H1 (cell line): ENCODE measurements around the gene RIN3. TPM values are rescaled to one million over a fixed set of nuclear protein-coding genes. Genes with fewer than 3 reads are reported as not detected.

ENCODE experiments used
- CTCF ChIA-PET: fragments of 300-600 bp; sonication (Branson Sonifier 250); formaldehyde crosslinking; loops from one replicate; lab custom pipeline; 2021; ENCODE audit not compliant: partially characterized antibody; lab: Charles Lee
- POLR2A ChIA-PET: fragments of 300-600 bp; sonication (Branson Sonifier 250); formaldehyde crosslinking; loops from one replicate; lab custom pipeline; 2021; ENCODE audit warnings: inconsistent platforms; ENCODE audit not compliant: partially characterized antibody; lab: Charles Lee
- DNase-seq, 2 experiments: peaks; one replicate each; pipeline versions ENCODE4 v3.0.0 to v3.0.0-alpha.2; 2010 to 2022; ENCODE audit warnings: low spot score in 2 of 2, low read depth in 1 of 2, mixed read lengths in 1 of 2
- FAIRE-seq: peaks from 2 replicates; lab custom pipeline; 2011; peaks lifted over from hg19 to GRCh38; lab: Jason Lieb, UNC
- H2AFZ ChIP-seq: 2 replicates; pipeline ENCODE4 v1.8.1; 2012; ENCODE audit warnings: low read length, inconsistent platforms
- H2AK5ac ChIP-seq: 2 replicates; pipeline ENCODE4 v1.6.1; 2013; ENCODE audit warnings: low read depth, low read length
- H2BK120ac ChIP-seq: replicated peaks from 2 replicates; pipeline ENCODE3; 2013; ENCODE audit warnings: low read depth, low read length, inconsistent platforms
- H2BK12ac ChIP-seq: 2 replicates; pipeline ENCODE4 v1.6.1; 2013; ENCODE audit warnings: low read depth, low read length
- H2BK15ac ChIP-seq: 2 replicates; pipeline ENCODE4 v1.6.1; 2013; ENCODE audit warnings: low read length
- H2BK20ac ChIP-seq: 2 replicates; pipeline ENCODE4 v1.6.1; 2013; ENCODE audit warnings: low read length
- H2BK5ac ChIP-seq: 2 replicates; pipeline ENCODE4 v1.6.1; 2013; ENCODE audit warnings: low read depth, low read length
- H3K14ac ChIP-seq: 2 replicates; pipeline ENCODE4 v1.6.1; 2013; ENCODE audit warnings: inconsistent platforms; ENCODE audit not compliant: insufficient read length
- H3K18ac ChIP-seq: 2 replicates; pipeline ENCODE4 v1.6.1; 2013; ENCODE audit warnings: low read length; ENCODE audit errors: extremely low read depth
- H3K23ac ChIP-seq: 2 replicates; pipeline ENCODE4 v1.6.1; 2013; ENCODE audit warnings: inconsistent platforms; ENCODE audit not compliant: insufficient read length
- H3K23me2 ChIP-seq: 2 replicates; pipeline ENCODE4 v1.6.1; 2013; ENCODE audit warnings: low read depth, low read length
- H3K27ac ChIP-seq: 2 replicates; pipeline ENCODE4 v1.6.1; 2011; ENCODE audit warnings: low read depth, low read length, inconsistent platforms
- H3K27me3 ChIP-seq, 4 experiments: replicated peaks in 1 of 4; 1 replicate in 1 of 4; 2 replicates in 3 of 4; pipeline versions ENCODE4 v1.6.1 to v1.8.1; 2011 to 2013; ENCODE audit warnings: low read length in 3 of 4, mild to moderate bottlenecking in 3 of 4, inconsistent platforms in 2 of 4, mixed read lengths in 2 of 4, moderate library complexity in 1 of 4; ENCODE audit not compliant: control insufficient read depth in 3 of 4, insufficient read depth in 3 of 4; ENCODE audit errors: extremely low read depth in 1 of 4
- H3K36me3 ChIP-seq, 4 experiments: 2 replicates each; pipeline versions ENCODE4 v1.6.1 to v1.8.1; 2011 to 2013; ENCODE audit warnings: mild to moderate bottlenecking in 4 of 4, low read length in 3 of 4, moderate library complexity in 2 of 4, control low read depth in 1 of 4, inconsistent platforms in 1 of 4; ENCODE audit not compliant: insufficient read depth in 4 of 4, control insufficient read depth in 2 of 4
- H3K4ac ChIP-seq: replicated peaks from 2 replicates; pipeline ENCODE3; 2013; ENCODE audit warnings: low read length, low read depth, mixed read lengths, inconsistent platforms; ENCODE audit not compliant: insufficient read length
- H3K4me1 ChIP-seq, 4 experiments: replicated peaks in 1 of 4; 1 replicate in 1 of 4; 2 replicates in 3 of 4; pipeline versions ENCODE4 v1.6.1 to v1.8.1; 2011 to 2013; ENCODE audit warnings: low read length in 3 of 4, inconsistent platforms in 2 of 4, mixed read lengths in 1 of 4; ENCODE audit not compliant: insufficient read depth in 4 of 4, control insufficient read depth in 3 of 4
- H3K4me2 ChIP-seq, 2 experiments: 2 replicates each; pipeline versions ENCODE4 v1.6.1 to v1.8.1; 2011 to 2013; ENCODE audit warnings: low read depth in 2 of 2, low read length in 2 of 2, control low read depth in 1 of 2, inconsistent platforms in 1 of 2, mild to moderate bottlenecking in 1 of 2; ENCODE audit not compliant: insufficient read depth in 1 of 2
- H3K4me3 ChIP-seq, 4 experiments: fragments of 200-600, 300-600 bp in 1 of 4; sonication (generic), shearing (Covaris generic), sonication (Bioruptor Twin) in 1 of 4; 2 replicates each; pipeline versions ENCODE4 v1.5.1 to v1.8.1; 2011 to 2016; ENCODE audit warnings: low read length in 4 of 4, low read depth in 3 of 4, control low read depth in 2 of 4, inconsistent platforms in 2 of 4, mild to moderate bottlenecking in 2 of 4, mixed read lengths in 1 of 4, moderate library complexity in 1 of 4; ENCODE audit not compliant: insufficient read depth in 2 of 4; ENCODE audit errors: extremely low read depth in 1 of 4
- H3K56ac ChIP-seq: replicated peaks from 2 replicates; pipeline ENCODE3; 2013; ENCODE audit warnings: low read depth, mild to moderate bottlenecking, mixed read lengths, low read length, inconsistent platforms; ENCODE audit not compliant: insufficient read length
- H3K79me1 ChIP-seq: 2 replicates; pipeline ENCODE4 v1.6.1; 2013; ENCODE audit warnings: low read depth, low read length, control low read depth
- H3K79me2 ChIP-seq, 2 experiments: 2 replicates each; pipeline versions ENCODE4 v1.6.1 to v1.8.1; 2012 to 2013; ENCODE audit warnings: low read length in 2 of 2, mild to moderate bottlenecking in 2 of 2, inconsistent platforms in 1 of 2; ENCODE audit not compliant: insufficient read depth in 2 of 2, control insufficient read depth in 1 of 2
- H3K9ac ChIP-seq, 4 experiments: replicated peaks in 1 of 4; 1 replicate in 1 of 4; 2 replicates in 3 of 4; pipeline versions ENCODE4 v1.6.1 to v1.8.1; 2011 to 2013; ENCODE audit warnings: low read depth in 3 of 4, low read length in 3 of 4, control low read depth in 2 of 4, mild to moderate bottlenecking in 2 of 4, moderate library complexity in 2 of 4, inconsistent platforms in 1 of 4; ENCODE audit errors: extremely low read depth in 1 of 4
- H3K9me3 ChIP-seq, 2 experiments: 2 replicates each; pipeline versions ENCODE4 v1.6.1 to v1.8.1; 2012 to 2013; ENCODE audit warnings: mild to moderate bottlenecking in 2 of 2, moderate library complexity in 2 of 2, control low read depth in 1 of 2, inconsistent platforms in 1 of 2, low read depth in 1 of 2, low read length in 1 of 2, mixed read lengths in 1 of 2; ENCODE audit not compliant: insufficient read depth in 2 of 2
- H4K20me1 ChIP-seq, 2 experiments: replicated peaks in 1 of 2; 2 replicates each; pipeline versions ENCODE3 to v1.8.1; 2011 to 2013; ENCODE audit warnings: inconsistent platforms in 2 of 2, low read length in 2 of 2, mild to moderate bottlenecking in 1 of 2; ENCODE audit not compliant: insufficient read depth in 2 of 2, control insufficient read depth in 1 of 2
- H4K5ac ChIP-seq: 2 replicates; pipeline ENCODE4 v1.6.1; 2013; ENCODE audit warnings: low read length, low read depth, mixed read lengths, inconsistent platforms; ENCODE audit not compliant: insufficient read length
- H4K8ac ChIP-seq: 2 replicates; pipeline ENCODE4 v1.8.0; 2013; ENCODE audit warnings: mild to moderate bottlenecking, moderate library complexity, low read length, inconsistent platforms; ENCODE audit not compliant: insufficient read depth; ENCODE audit errors: extremely low read depth
- H4K91ac ChIP-seq: replicated peaks from 2 replicates; pipeline ENCODE3; 2013; ENCODE audit warnings: low read length, mixed read lengths, inconsistent platforms; ENCODE audit not compliant: insufficient read length
- CTCF ChIP-seq, 3 experiments: IDR thresholded peaks; 1 replicate in 2 of 3; 2 replicates in 1 of 3; pipeline versions ENCODE4 v1.5.1 to v1.6.1; 2011; ENCODE audit warnings: low read length in 3 of 3, mild to moderate bottlenecking in 3 of 3, inconsistent platforms in 2 of 3, low read depth in 1 of 3, moderate library complexity in 1 of 3; ENCODE audit not compliant: insufficient read depth in 1 of 3; ENCODE audit errors: control extremely low read depth in 1 of 3
- POU5F1 ChIP-seq: IDR thresholded peaks from 2 replicates; pipeline ENCODE4 v1.6.1; 2011; ENCODE audit warnings: low read depth, mild to moderate bottlenecking, low read length, moderate library complexity
- RAD21 ChIP-seq, 2 experiments: IDR thresholded peaks in 1 of 2; conservative IDR thresholded peaks in 1 of 2; 2 replicates each; pipeline ENCODE4 v1.6.1; 2011; ENCODE audit warnings: low read depth in 2 of 2, low read length in 2 of 2, improper control_type of control experiment in 1 of 2, inconsistent platforms in 1 of 2, mild to moderate bottlenecking in 1 of 2, moderate library complexity in 1 of 2
- WGBS, 2 experiments: shearing (Covaris generic) in 1 of 2; methylation state at CpG; one replicate each; pipeline versions ENCODE4 v1.1.6 to v1.1.7; 2013 to 2015; ENCODE audit warnings: low lambda C conversion rate in 2 of 2, mixed read lengths in 2 of 2, inconsistent platforms in 1 of 2, low coverage in 1 of 2, missing lambda C conversion rate in 1 of 2; ENCODE audit not compliant: insufficient replicate concordance in 2 of 2, insufficient coverage in 1 of 2, insufficient read length in 1 of 2; ENCODE audit errors: extremely low coverage in 1 of 2, missing lambda C conversion rate in 1 of 2; 5-methylcytosine and 5-hydroxymethylcytosine counted together
- polyA plus RNA-seq, 7 experiments: library from polyadenylated mRNA; depleted of rRNA in 3 of 7; stranded (reverse) in 5 of 7; unstranded in 2 of 7; fragments of >200 nt in 5 of 7; fragments of 200-250 nt in 2 of 7; gene quantifications; 1 replicate in 5 of 7; 2 replicates in 1 of 7; 4 replicates in 1 of 7; pipeline versions ENCODE4 v1.2.1 to v1.2.3, GENCODE V29; 2011 to 2013; ENCODE audit warnings: missing spikeins in 2 of 7, mixed read lengths in 2 of 7
- total RNA-seq: library from RNA; stranded (reverse); fragmentation: NEBNext Ultra II Directional; extraction: Animal tissue kit (Norgen Biotek cat#: 25700); gene quantifications from 2 replicates; pipeline ENCODE4 v1.2.1, GENCODE V29; 2021

The RIN3 gene
- total and polyA plus RNA-seq, 2 of the 8 experiments (the other 6 are each of a cell fraction or from before 2014, with no cell fraction given): 0.59 to 1.5 TPM

GRCh38 chr14:92553438-92553837, 39.9 kb downstream of the RIN3 start:
- Histone ChIP-seq H3K4ac (no peak overlapping the region), H4K8ac (no peak overlapping the region), H4K91ac (no peak overlapping the region), H3K56ac (no peak overlapping the region), H3K4me3 (no peak overlapping the region), H3K9me3 (no peaks in the 10 kb centered on the region), H2BK12ac (no peak overlapping the region), H2BK15ac (no peak overlapping the region), H2AK5ac (no peak overlapping the region), H3K23ac (no peak overlapping the region), H3K79me1 (no peaks in the 10 kb centered on the region), H2AFZ (no peak overlapping the region), H4K5ac (no peak overlapping the region), H2BK5ac (no peak overlapping the region), H3K27me3 (no peaks in the 10 kb centered on the region), H3K4me2 (no peak overlapping the region), H3K9ac (no peak overlapping the region), H3K36me3 (no peaks in the 10 kb centered on the region), H2BK120ac (no peak overlapping the region), H4K20me1 (peaks cover 0 to 2% of the 10 kb centered on the region in 2 experiments), H2BK20ac (no peak overlapping the region), H3K23me2 (no peaks in the 10 kb centered on the region), H3K79me2 (no peaks in the 10 kb centered on the region; a peak in 1 of 4 replicates), H3K14ac (no peak overlapping the region), H3K27ac (no peak overlapping the region), H3K18ac (no peak overlapping the region), H3K4me1 (no peaks in the 10 kb centered on the region; a peak in 1 of 7 replicates)
- DNase-seq (no peak), FAIRE-seq (no peak)
- ChIA-PET POLR2A (no interaction called here), CTCF (interaction anchor here (0.6 to 1.4 kb wide), 6 partner anchors 13 to 121 kb away, joined by 3 to 4 read pairs (median 3); no protein-coding TSS in a partner anchor)
- TF ChIP-seq POU5F1 (no peak), RAD21 (IDR thresholded peaks at IDR 0.05 in 1 of 2, conservative IDR thresholded peaks at IDR 0.05 in 1 of 2; ENCODE audit: low read depth in 2 of 2, low read length in 2 of 2) (peak; percentile 26 to 41; a peak in 3 of 4 replicates), CTCF (IDR thresholded peaks at IDR 0.05; ENCODE audit: control extremely low read depth in 1 of 3, insufficient read depth in 1 of 3, low read depth in 1 of 3, low read length in 3 of 3) (peak; percentile 12 to 37 (median 32); a peak in 2 of 4 replicates)
- WGBS, 2 experiments: 75% methylated on average over 10 of the region's 10 CpGs; no CpG with 5 or more reads in 1 of the 2 experiments
